T47D (cell line): ENCODE data around the gene WIPF3.

ENCODE experiments used
- DNase-seq, 2 experiments: peaks; one replicate each; pipeline versions ENCODE4 v3.0.0 to v3.0.0-alpha.2; 2011 to 2012; ENCODE audit warnings: low read depth in 1 of 2, low spot score in 1 of 2
- JUND ChIP-seq: IDR thresholded peaks from 2 replicates; pipeline ENCODE4 v1.6.1; 2012; ENCODE audit warnings: low read depth
- in situ Hi-C: cut with HindIII; loops from 2 replicates; pipeline ENCODE4 v1.10.0; 2016; ENCODE audit warnings: low sequenced_read_pairs, low pct_unique_long_range_greater_than_20kb

WIPF3 gene

DNA sequence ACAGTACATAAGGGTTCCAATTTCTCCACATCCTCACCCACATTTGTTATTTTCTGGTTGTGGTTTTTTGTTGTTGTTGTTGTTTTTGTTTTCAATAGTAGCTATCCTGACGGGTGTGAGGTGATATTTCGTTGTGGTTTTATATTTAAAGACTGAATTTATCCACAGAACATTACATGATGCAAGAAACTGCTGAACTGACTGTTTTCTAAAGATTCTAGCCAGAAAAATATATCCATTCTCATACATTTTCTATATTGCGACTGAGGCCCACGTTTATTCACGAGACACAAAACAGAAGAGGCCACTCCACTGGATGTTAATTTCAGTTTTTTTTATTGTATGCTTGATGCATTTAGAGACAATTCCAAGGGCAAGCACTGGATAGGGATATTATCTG lies 113.5 kb downstream of the WIPF3 start:
- in situ Hi-C loops, result no loop called here
- TF ChIP-seq JUND, result no peak
- no peak for DNase-seq

DNA sequence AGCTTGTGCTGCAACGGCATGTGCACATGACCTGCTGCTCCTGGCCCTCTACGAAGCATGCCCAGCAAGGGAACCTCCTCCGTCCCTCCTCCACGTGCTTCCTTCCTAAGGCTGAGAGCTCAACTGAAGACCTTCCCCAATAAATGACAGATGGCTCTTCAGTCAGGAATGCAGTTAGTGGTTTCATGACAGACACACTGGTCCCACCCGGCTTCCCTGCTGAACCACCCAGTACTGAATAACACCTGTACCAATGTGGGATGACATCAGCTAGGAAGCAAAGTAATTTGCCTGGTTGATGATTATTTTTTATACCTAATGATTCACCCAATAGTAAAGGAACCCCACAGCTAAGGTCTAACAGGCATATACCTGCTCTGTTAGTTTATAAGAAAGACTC lies 114.2 kb downstream of the WIPF3 start:
- no peak for TF ChIP-seq JUND
- in situ Hi-C loops, result no loop called here
- no peak for DNase-seq

DNA sequence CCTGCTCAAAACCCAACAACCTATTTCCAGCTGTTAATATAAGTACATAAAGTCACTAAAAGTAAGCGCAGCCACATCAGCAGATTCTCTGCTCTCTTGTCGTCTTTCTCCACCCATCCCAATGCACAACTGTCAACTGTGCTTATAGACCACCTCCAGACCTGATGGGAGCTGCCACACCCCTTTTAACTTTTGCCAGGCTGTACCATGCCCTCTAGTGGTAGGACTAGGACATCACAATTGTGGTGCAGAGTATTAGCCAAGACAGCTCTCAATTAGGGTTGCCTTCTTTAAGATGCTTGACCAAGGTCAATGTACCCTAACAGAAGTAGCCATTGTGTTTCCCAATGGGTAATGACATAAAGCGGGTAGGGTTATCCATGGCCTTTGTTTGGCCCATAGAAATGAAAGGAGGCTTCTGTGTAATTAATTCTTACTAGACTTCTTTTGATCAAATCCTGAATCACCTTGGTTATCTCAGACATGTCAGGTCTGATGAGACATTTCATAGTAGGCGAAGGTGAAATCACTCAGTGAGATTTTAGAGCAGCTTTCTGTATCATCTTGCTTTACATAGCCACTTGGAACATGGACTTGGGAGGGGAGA lies 115.2 kb downstream of the WIPF3 start:
- no peak for TF ChIP-seq JUND
- DNase-seq, result peak; percentile 10 to 79
- in situ Hi-C loops, result no loop called here

DNA sequence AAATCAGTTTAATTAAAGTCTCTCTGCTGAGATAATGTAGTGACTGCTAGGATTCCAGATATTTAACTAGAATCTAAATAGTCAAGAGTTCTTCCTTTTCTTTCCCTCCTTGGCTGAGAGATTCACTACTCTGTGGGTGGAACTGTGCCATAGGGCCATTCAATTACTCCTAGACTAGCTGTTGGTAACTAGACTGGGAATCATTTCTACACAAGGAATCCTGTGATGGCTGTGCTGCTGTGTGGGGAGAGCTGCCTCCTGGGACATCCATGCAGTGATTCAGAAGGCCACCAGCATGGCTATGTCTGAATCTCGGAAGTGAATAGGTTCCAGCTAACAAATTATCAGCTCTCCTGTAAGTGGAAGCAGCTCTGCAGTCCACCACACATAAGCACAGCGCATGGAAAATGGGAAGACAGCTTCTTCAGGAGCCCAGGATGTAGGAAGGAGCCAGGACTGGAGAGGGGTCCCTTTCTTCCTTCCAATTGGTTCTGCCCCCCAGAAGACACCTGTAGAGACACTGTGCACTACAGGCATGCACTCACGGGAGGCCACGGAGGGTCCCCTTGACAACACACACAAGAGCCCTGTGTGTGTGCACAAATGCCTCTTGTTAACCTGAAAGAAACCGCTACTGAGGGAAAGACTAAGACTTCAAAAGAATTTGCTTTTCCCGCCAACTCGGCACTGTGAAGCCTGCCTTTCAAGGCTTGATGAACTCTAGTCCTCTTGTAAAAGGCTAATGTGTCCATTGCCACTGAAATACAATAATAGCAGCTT lies 116.8 kb downstream of the WIPF3 start:
- in situ Hi-C loops, result no loop called here
- no peak for TF ChIP-seq JUND
- no peak for DNase-seq

DNA sequence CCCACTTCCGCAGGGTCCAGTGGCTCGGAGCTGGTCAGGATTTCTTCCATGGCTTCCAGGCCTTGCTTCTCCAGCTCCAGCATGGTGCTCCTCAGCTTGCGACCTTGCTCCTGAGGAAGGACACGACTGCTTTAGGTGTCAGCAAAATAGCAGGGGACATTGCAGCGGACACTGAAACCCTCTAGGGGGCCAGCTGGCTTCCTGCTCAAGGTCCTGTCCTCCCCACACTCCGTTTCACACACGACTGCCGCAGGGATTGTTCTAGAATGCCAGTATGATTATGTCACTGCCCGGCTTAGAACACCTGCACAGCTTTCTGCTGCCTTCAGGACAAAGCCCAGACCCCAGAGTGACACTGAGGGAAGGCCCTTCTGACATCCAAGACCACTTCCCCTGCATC lies 117.7 kb downstream of the WIPF3 start:
- in situ Hi-C loops, result no loop called here
- no peak for TF ChIP-seq JUND
- DNase-seq, result no peak

DNA sequence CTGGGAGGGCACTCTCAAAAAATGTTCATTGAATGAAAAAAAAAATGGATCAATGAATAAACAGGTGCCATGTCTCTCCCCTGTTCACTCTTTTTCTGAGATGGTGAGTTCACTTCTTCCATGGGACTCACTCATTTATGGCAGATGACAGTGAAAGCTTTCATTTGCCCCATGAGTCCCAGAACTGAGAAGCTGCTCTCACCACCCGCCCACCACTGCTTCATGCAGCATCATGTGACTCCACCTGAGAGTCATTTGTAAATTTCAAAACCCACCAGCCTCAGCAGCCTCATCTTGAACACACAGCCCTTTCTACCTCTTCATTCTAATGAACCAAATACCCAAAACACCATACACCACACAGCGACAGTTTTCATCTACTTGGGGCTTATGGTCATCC lies 118.4 kb downstream of the WIPF3 start:
- no peak for TF ChIP-seq JUND

DNA sequence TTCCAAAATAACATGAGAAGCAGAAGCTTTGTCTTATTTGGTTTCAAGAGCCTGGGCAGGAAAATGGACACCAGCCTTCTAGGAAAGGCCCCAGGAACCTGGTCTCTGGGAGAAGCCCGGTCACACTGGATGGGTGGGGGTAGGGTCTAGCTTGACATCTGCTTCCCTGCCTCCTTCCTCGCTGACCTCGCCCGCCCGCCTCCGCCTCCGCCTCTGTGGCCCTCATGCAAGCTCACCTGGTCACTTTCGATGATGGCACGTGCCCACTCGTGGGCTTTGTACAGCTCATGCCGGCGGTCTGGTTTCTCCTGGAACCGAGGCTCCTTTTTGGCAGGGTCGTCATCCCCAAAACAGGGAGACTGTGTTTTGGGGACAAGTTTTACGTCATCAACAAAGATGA lies 119.9 kb downstream of the WIPF3 start:
- TF ChIP-seq JUND, result no peak
- no peak for DNase-seq
- in situ Hi-C loops, result no loop called here

More for the DNA sequence above, 118.4 kb downstream of the WIPF3 start:
- in situ Hi-C loops, result no loop called here
- no peak for DNase-seq

DNA sequence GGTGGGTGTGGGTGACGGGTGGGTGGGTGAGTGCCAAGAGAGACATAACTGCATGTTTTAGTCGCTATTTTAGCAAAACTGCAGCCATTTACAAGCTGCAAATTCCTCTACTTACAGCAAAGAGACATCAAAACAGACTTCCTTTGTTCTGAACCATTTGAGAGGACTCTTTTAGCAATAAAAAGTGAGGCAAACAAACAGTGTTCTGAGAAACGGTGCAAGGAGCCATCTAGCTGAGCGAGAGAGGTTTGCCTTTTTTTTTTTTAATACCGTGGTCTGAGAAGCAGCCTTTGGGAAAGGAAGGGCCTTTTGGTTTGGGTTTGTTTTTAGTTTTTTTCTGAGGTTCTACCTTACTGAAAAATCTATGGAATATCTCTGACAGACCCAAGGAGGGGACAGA lies 120.4 kb downstream of the WIPF3 start:
- in situ Hi-C loops, result no loop called here
- no peak for DNase-seq
- TF ChIP-seq JUND, result no peak

DNA sequence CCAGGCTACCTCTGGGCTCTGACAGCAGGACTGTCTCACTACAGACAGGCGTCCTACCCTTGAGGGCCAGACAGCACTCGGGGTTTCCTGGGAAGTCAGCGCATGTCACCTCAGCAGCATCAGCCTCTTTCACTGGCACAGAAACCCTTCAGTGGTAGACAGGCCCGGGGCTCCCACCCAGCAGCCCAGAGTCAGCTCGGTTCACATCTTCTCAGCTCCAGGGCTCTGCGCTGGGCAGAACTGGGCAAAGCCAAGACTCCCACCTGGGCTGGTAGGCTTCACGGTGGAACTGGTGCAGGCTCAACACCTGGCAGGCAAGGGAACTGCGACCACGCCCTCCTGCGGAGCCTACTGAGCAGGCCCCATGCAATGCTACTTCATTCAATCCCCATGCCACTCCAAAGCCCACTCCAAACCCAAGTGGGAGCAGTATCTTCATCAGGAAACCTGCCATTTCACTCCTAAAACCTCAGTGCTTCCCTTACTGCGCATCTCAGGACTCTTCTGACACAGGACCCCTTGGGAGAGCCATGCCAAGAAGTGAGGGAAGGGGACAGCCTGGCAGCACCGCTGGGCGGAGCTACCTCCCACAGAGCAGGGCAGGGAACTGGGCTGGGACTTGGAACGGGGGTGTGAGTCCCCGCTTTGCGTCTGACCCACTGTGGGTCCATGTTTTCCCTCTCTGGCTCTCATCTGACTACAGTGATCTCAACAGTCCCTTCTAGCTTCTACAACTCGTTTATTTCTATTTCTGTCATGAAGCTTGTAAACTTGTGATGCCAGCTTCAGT lies 122.9 kb downstream of the WIPF3 start:
- TF ChIP-seq JUND, result no peak
- no peak for DNase-seq
- in situ Hi-C loops, result no loop called here

DNA sequence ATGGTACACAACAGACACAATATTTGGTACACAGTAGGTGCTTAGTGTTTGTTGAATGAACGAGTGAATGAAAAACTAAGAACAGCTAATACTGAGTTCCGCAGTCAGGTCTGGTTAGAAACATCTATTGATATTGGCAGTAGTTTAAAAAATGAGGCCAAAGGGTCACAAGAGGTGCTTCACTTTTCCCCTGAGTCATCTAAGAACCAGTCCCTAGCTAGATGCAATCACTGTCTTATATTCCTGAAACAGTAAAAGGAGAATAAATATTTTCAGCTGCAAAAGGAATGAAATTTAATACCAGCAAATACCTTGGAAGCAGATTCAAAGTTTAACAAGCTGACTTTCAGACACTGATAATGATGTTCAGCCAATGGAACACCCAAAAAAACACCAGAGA lies 128.8 kb downstream of the WIPF3 start:
- DNase-seq, result no peak
- in situ Hi-C loops, result no loop called here
- no peak for TF ChIP-seq JUND

DNA sequence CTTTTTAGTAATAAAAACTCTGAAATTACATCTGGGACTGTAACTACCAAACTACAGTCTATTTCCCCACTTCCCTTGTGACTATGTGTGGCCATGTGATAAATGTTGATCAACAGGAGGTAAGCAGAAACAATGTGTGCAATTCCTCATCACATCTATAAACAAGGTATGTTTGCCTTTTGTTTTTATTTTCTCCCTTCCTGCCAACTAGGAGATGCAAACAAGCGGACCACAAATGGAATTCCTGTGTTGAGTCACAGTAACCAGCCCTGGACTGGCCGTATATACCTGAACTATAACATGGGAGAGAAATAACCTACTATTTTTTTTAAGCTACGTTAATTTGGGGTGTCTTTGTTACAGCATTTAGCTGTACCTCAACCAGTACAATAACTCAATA lies 130.8 kb downstream of the WIPF3 start:
- in situ Hi-C loops, result no loop called here
- no peak for TF ChIP-seq JUND
- no peak for DNase-seq

DNA sequence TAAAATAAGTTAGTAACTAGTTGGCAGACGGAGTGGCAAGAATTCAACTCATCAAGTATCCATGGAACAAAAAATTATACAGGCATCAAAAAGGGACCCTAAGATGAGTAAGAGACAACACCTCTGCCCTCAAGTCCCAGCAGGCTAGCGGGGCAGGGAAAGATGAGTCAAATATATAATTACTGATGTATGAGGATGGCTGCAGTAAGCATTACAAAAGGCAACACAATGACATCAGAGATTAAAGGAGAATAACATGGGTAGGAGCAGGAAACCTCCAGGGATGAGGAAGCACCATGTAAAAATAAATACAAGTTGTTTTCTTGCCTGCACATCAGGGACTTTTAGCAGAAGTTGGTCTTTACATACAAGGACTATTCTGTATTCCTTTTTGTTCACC lies 133.9 kb downstream of the WIPF3 start:
- in situ Hi-C loops, result no loop called here
- no peak for DNase-seq
- no peak for TF ChIP-seq JUND

DNA sequence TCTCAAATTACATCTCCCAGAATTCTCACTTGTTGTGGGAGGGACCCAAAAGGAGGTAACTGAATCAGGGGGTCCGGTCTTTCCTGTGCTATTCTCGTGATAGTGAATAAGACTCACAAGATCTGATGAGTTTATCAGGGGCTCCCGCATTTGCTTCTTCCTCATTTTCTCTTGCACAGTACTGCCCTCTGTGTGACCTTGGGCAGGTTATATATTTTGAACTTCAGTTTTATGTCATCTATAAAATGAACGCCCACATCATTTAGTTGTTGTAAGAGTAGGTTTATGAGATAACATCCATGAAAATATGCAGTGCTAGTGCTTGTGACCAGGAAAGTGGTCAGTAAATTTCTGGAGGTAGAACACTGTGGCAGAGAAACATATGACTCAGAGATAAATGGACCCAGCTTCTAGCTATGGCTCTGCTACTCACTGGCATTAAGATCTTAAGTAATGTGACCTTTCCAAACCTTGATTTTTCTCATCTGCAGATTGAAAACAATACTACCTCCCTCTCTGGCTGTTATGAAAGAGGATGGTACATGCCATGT lies 139.0 kb downstream of the WIPF3 start:
- no peak for TF ChIP-seq JUND
- in situ Hi-C loops, result no loop called here
- no peak for DNase-seq
